ENCODE measurements around the gene KMT2B.

KMT2B gene

GRCh38 chr19:35781650-35782049 is 63.8 kb downstream of the KMT2B start:
- H3K36me3 Mint-ChIP-seq (ENCODE audit: insufficient read depth), result peaks cover 5% of the 10 kb centered on the region
- no peaks in the 10 kb centered on the region for H3K9me3 Mint-ChIP-seq
- no peak overlapping the region for H3K4me3 Mint-ChIP-seq
- ATAC-seq (replicated peaks; ENCODE audit: extremely low read depth, poor library complexity, severe bottlenecking) (no peak), DNase-seq (ENCODE audit: low spot score in 2 of 2) (no peak)
- no peak overlapping the region for H3K27ac Mint-ChIP-seq (ENCODE audit: low read depth)
- peaks cover 15% of the 10 kb centered on the region for H3K4me1 Mint-ChIP-seq
- no peaks in the 10 kb centered on the region for H3K27me3 Mint-ChIP-seq

GRCh38 chr19:35782589-35782988 is 64.8 kb downstream of the KMT2B start:
- no peaks in the 10 kb centered on the region for H3K9me3 Mint-ChIP-seq
- no peak for DNase-seq (ENCODE audit: low spot score in 2 of 2)
- H3K27ac Mint-ChIP-seq (ENCODE audit: low read depth), result no peak overlapping the region

GRCh38 chr19:35783469-35784434 is 65.9 kb downstream of the KMT2B start:
- H3K27ac Mint-ChIP-seq (ENCODE audit: low read depth), result no peak overlapping the region
- no peak for ATAC-seq (replicated peaks; ENCODE audit: extremely low read depth, poor library complexity, severe bottlenecking)

More at GRCh38 chr19:35782589-35782988, 64.8 kb downstream of the KMT2B start:
- Mint-ChIP-seq H3K27me3 (no peaks in the 10 kb centered on the region), H3K4me1 (peaks cover 8% of the 10 kb centered on the region), H3K4me3 (no peak overlapping the region), H3K36me3 (ENCODE audit: insufficient read depth) (peaks cover 5% of the 10 kb centered on the region)
- ATAC-seq (replicated peaks; ENCODE audit: extremely low read depth, poor library complexity, severe bottlenecking), result no peak

GRCh38 chr19:35784503-35785338 is 66.9 kb downstream of the KMT2B start:
- DNase-seq (ENCODE audit: low spot score in 2 of 2) (no peak), ATAC-seq (replicated peaks; ENCODE audit: extremely low read depth, poor library complexity, severe bottlenecking) (no peak)
- H3K36me3 Mint-ChIP-seq (ENCODE audit: insufficient read depth), result peaks cover 3% of the 10 kb centered on the region
- no peak overlapping the region for H3K27ac Mint-ChIP-seq (ENCODE audit: low read depth)
- H3K4me1 Mint-ChIP-seq, result peaks cover 8% of the 10 kb centered on the region
- H3K27me3 Mint-ChIP-seq, result no peaks in the 10 kb centered on the region
- H3K9me3 Mint-ChIP-seq, result no peaks in the 10 kb centered on the region
- no peak overlapping the region for H3K4me3 Mint-ChIP-seq

More at GRCh38 chr19:35783469-35784434, 65.9 kb downstream of the KMT2B start:
- Mint-ChIP-seq H3K4me3 (no peak overlapping the region), H3K9me3 (no peaks in the 10 kb centered on the region), H3K4me1 (peaks cover 8% of the 10 kb centered on the region), H3K36me3 (ENCODE audit: insufficient read depth) (peaks cover 5% of the 10 kb centered on the region), H3K27me3 (no peaks in the 10 kb centered on the region)
- no peak for DNase-seq (ENCODE audit: low spot score in 2 of 2)

GRCh38 chr19:35785339-35785627 is 67.5 kb downstream of the KMT2B start:
- Mint-ChIP-seq H3K27ac (ENCODE audit: low read depth) (no peak overlapping the region), H3K27me3 (no peaks in the 10 kb centered on the region), H3K36me3 (ENCODE audit: insufficient read depth) (peaks cover 3% of the 10 kb centered on the region), H3K4me3 (no peak overlapping the region), H3K9me3 (no peaks in the 10 kb centered on the region), H3K4me1 (peaks cover 8% of the 10 kb centered on the region)
- ATAC-seq (replicated peaks; ENCODE audit: extremely low read depth, poor library complexity, severe bottlenecking) (no peak), DNase-seq (ENCODE audit: low spot score in 2 of 2) (no peak)

- no peak for DNase-seq (ENCODE audit: low spot score in 2 of 2)
- H3K4me3 Mint-ChIP-seq, result no peak overlapping the region
- no peak for ATAC-seq (replicated peaks; ENCODE audit: extremely low read depth, poor library complexity, severe bottlenecking)
Observed at GRCh38 chr19:35786299-35787160, 68.7 kb downstream of the KMT2B start.

GRCh38 chr19:35787227-35787799 is 69.5 kb downstream of the KMT2B start:
- H3K36me3 Mint-ChIP-seq (ENCODE audit: insufficient read depth), result peaks cover 3% of the 10 kb centered on the region
- H3K27me3 Mint-ChIP-seq, result peaks cover 3% of the 10 kb centered on the region
- no peak for ATAC-seq (replicated peaks; ENCODE audit: extremely low read depth, poor library complexity, severe bottlenecking)

More at GRCh38 chr19:35786299-35787160, 68.7 kb downstream of the KMT2B start:
- Mint-ChIP-seq H3K36me3 (ENCODE audit: insufficient read depth) (peaks cover 3% of the 10 kb centered on the region), H3K4me1 (peaks cover 8% of the 10 kb centered on the region), H3K9me3 (no peaks in the 10 kb centered on the region), H3K27ac (ENCODE audit: low read depth) (no peak overlapping the region), H3K27me3 (no peaks in the 10 kb centered on the region)

More at GRCh38 chr19:35787227-35787799, 69.5 kb downstream of the KMT2B start:
- Mint-ChIP-seq H3K4me3 (no peak overlapping the region), H3K27ac (ENCODE audit: low read depth) (no peak overlapping the region), H3K9me3 (no peaks in the 10 kb centered on the region), H3K4me1 (peaks cover 8% of the 10 kb centered on the region)
- DNase-seq (ENCODE audit: low spot score in 2 of 2), result no peak
